ENCODE results near the gene ANKS1A.

Gene ANKS1A

DNA sequence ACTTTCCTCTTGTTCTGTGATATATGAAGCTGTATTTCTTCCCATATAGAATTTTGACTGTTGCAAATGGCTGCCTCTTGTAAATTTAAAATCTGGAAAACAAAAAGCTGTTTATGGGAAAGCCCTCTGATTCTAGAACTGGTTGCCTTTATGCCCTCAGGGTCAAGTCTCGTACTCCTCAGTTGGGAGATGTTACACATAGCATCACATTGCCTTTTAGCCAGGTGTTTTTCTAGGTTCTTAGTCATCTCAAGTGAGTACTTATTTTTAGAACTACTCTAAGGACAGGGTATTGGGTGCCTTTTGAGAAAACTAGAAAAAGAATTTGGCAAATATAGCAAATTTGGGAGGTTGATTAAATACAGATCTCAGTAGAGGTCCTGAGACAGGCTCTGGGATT is 58.5 kb downstream of the ANKS1A start:
- DNase-seq = no peak

DNA sequence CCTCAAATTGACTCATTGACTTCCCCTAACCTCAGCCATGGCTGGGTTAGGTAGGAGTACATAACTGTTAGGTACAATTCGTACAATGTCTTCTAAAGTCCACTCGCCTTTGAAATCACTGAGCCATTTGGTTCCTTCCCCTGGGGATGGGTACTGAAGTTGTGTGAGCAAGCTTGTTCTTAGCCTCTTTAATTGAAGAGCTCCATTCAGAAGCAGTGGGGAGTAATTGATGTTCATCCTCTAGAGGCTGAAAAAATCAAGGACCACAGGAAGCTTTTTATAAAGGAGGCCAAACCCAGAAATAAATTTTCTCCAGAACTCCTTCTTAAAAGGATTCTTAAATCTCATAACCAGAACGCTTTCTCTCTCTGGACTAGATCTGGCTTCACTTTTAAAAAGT is 60.6 kb downstream of the ANKS1A start:
- DNase-seq = no peak
- in situ Hi-C loops (cut with MboI; ENCODE audit: low pct_unique_long_range_greater_than_20kb, low sequenced_read_pairs) = no loop called here

More for the DNA sequence above, 58.5 kb downstream of the ANKS1A start:
- in situ Hi-C loops (cut with MboI; ENCODE audit: low pct_unique_long_range_greater_than_20kb, low sequenced_read_pairs) = no loop called here

GRCh38 chr6:34950849-34951248 is 61.8 kb downstream of the ANKS1A start:
- no peak for DNase-seq
- in situ Hi-C loops (cut with MboI; ENCODE audit: low pct_unique_long_range_greater_than_20kb, low sequenced_read_pairs) = no loop called here

- DNase-seq = no peak
- in situ Hi-C loops (cut with MboI; ENCODE audit: low pct_unique_long_range_greater_than_20kb, low sequenced_read_pairs) = no loop called here
Observed at GRCh38 chr6:34951731-34952130, 62.7 kb downstream of the ANKS1A start.

DNA sequence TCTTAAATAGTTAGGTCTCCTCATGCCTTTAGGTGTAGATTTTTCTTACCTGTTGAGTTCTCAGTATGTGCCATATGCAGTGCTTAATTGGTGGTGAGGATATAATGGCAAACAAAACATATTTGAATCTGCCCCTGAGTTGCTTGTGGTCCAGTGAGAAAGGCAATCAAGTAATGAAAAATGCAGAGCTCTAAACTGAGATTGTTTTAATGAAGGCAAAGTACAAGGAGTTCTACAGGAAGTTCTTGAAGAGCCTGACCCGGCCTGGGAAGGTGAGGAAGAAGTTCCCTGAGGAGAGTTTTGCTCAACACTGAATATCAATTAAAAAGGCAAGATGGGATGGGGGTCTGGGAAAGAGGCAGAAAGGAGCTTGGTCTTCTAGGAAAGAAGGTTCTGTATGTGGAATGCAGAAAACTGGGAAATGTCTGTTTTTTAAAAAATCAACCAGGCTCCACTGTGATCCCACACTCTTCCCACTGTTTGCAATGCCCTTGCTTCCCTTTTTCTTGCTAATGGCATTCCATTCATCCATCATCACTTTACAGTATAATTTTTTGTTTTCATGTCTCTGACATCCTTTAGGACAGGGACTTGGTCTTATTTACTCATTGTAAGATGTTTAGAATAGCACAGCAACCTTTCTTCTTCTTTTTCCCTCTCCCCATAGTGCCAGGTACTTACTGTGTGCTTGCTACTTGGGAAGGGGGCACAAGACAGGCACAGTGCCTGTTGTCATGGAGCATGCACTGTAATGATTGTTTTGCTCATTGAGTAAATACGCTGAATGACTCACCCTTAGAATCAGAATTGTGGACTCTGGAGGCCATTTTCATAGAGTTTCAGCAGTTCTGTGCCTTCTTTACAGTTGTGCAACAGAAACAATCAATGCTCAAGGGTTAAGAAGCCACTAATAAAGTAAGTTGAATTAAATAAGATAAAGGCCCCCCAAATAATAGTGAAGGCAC is 64.3 kb downstream of the ANKS1A start:
- in situ Hi-C loops (cut with MboI; ENCODE audit: low pct_unique_long_range_greater_than_20kb, low sequenced_read_pairs) = no loop called here
- DNase-seq = no peak

- in situ Hi-C loops (cut with MboI; ENCODE audit: low pct_unique_long_range_greater_than_20kb, low sequenced_read_pairs) = no loop called here
- DNase-seq = peak; percentile 90
Observed at GRCh38 chr6:34955442-34955841, 66.4 kb downstream of the ANKS1A start.

- in situ Hi-C loops (cut with MboI; ENCODE audit: low pct_unique_long_range_greater_than_20kb, low sequenced_read_pairs) = no loop called here
Observed at GRCh38 chr6:34957231-34957783, 68.3 kb downstream of the ANKS1A start.

DNA sequence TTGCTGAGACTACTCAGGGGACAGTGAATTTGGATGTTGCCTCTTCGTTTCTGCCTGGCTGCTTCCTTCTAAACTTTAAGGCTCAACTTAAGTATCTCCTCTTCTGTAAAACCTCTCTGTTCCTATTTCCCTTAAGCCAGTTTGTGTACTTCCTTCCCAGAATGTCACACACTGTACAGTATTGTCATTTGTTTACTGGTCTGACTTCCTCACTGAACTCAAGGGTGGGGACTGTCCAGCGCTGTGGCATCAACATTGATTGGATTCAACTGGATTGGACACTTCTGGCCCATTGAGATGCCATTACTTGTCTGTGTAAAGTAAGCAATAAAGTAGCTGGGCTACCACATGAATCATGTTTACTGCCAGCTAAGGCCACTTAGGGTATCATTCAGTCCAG is 69.7 kb downstream of the ANKS1A start:
- in situ Hi-C loops (cut with MboI; ENCODE audit: low pct_unique_long_range_greater_than_20kb, low sequenced_read_pairs) = no loop called here
- DNase-seq = no peak

More at GRCh38 chr6:34957231-34957783, 68.3 kb downstream of the ANKS1A start:
- DNase-seq = no peak

DNA sequence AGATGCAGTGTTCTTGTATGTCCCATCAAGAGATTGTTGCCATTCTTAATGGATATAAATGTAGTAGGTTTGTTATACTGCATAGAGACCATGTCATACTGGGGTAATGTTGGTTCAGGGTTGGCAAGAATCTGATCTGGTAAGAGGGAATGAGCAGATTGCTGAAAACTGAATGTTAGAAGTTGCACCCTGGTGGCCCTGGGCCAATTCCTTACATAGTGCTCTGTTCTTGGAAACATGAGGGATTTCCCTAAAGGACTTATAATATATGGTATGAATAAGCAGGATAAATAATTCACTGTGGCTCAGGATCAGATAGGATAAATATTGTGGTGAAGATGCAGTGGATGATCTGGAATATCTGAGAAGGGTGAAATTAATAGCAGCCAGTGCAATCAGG is 70.2 kb downstream of the ANKS1A start:
- DNase-seq = no peak
- in situ Hi-C loops (cut with MboI; ENCODE audit: low pct_unique_long_range_greater_than_20kb, low sequenced_read_pairs) = no loop called here

- in situ Hi-C loops (cut with MboI; ENCODE audit: low pct_unique_long_range_greater_than_20kb, low sequenced_read_pairs) = no loop called here
- no peak for DNase-seq
Observed at GRCh38 chr6:34961082-34961481, 72.0 kb downstream of the ANKS1A start.

GRCh38 chr6:34961574-34961973 is 72.5 kb downstream of the ANKS1A start:
- DNase-seq = no peak
- in situ Hi-C loops (cut with MboI; ENCODE audit: low pct_unique_long_range_greater_than_20kb, low sequenced_read_pairs) = no loop called here

- in situ Hi-C loops (cut with MboI; ENCODE audit: low pct_unique_long_range_greater_than_20kb, low sequenced_read_pairs) = no loop called here
- DNase-seq = no peak
Observed at GRCh38 chr6:34964564-34964963, 75.5 kb downstream of the ANKS1A start.

- in situ Hi-C loops (cut with MboI; ENCODE audit: low pct_unique_long_range_greater_than_20kb, low sequenced_read_pairs) = no loop called here
- no peak for DNase-seq
Observed at GRCh38 chr6:34967461-34967860, 78.4 kb downstream of the ANKS1A start.

DNA sequence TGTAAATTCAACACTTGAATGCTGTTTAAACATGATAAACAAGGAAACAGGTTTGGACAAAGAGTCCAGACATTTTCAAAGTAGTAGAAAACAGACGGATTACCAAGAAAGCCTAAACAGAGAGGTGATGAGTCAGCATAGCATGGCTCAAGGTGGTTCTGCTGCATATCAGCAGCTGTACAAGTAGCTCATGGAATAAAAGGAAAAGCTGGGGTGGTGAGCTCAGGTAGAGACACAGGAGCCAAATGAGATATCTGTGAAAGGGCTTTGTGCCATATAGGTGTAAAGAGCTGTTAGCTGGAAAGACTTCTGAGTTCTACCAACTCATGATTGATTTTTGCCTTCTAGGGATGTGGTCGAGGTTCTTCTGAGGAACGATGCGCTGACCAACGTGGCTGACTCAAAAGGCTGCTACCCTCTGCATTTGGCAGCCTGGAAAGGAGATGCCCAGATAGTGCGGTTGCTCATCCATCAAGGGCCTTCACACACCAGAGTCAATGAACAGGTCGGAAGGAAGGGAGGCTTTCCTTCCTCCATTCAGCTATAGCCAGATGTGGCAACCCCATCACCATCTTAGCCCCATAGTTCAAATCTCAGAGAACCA is 80.7 kb downstream of the ANKS1A start:
- in situ Hi-C loops (cut with MboI; ENCODE audit: low pct_unique_long_range_greater_than_20kb, low sequenced_read_pairs) = no loop called here

GRCh38 chr6:34970488-34970887 is 81.4 kb downstream of the ANKS1A start:
- DNase-seq = no peak

More for the DNA sequence above, 80.7 kb downstream of the ANKS1A start:
- no peak for DNase-seq

DNA sequence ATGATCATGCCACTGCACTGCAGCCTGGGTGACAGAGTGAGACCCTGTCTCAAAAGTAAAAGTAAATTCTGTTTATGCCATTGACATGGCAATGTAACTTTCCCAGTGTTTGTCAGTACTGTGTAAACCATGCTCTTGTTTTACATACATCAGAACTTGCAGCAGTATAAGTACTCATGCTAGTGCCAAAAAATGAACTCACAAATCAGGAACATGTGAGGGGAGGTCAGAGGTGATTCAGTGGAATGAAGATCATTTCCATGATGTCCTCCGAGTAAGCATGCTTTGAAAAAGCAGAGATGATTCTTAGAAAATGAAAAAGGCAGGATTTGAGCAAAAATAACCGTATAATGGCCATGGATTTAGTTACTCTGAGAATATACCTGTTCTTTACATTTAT is 81.9 kb downstream of the ANKS1A start:
- in situ Hi-C loops (cut with MboI; ENCODE audit: low pct_unique_long_range_greater_than_20kb, low sequenced_read_pairs) = no loop called here
- no peak for DNase-seq

More at GRCh38 chr6:34970488-34970887, 81.4 kb downstream of the ANKS1A start:
- in situ Hi-C loops (cut with MboI; ENCODE audit: low pct_unique_long_range_greater_than_20kb, low sequenced_read_pairs) = no loop called here

- in situ Hi-C loops (cut with MboI; ENCODE audit: low pct_unique_long_range_greater_than_20kb, low sequenced_read_pairs) = no loop called here
- DNase-seq = peak; percentile 26
Observed at GRCh38 chr6:34973547-34974248, 84.6 kb downstream of the ANKS1A start.

GRCh38 chr6:34974249-34974642 is 85.2 kb downstream of the ANKS1A start:
- no peak for DNase-seq
- in situ Hi-C loops (cut with MboI; ENCODE audit: low pct_unique_long_range_greater_than_20kb, low sequenced_read_pairs) = no loop called here

DNA sequence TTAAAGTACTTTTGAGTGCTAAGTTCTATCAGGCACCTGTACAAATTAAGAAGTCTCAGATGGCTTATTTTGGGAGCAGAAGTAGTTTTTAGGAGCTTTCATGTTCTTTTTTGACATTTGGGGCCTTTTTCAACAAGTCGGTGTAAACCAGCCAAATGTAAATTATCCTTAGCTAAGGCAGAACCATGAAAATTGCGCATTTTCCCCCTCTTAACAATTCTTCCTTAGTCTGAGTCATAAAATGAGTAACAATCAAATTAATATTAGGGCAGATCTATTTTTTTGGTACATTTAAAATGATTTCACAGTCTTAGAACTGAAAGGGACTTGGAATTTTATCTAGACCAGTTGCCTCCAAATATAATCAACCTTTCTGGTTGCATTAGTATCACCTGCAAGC is 87.2 kb downstream of the ANKS1A start:
- in situ Hi-C loops (cut with MboI; ENCODE audit: low pct_unique_long_range_greater_than_20kb, low sequenced_read_pairs) = no loop called here
- DNase-seq = no peak

DNA sequence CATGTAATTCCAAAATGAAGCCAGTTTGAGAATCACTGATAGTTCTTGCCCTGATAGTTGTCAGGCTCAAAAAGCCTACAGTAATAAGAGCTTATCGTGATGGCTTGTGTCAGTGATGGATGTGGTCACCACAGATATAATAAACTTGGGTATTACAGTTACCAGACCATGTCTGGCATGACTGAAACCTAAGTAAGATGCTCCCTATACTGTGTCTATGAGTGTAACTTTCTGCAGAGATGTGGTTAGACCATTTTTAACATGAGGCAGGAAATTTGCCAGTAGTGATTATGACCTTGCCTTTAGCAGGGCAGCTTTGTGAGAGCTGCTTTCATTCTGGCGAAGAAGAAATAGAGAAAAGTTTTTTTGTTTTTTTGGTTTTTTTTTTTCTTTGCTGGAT is 90.2 kb downstream of the ANKS1A start:
- in situ Hi-C loops (cut with MboI; ENCODE audit: low pct_unique_long_range_greater_than_20kb, low sequenced_read_pairs) = no loop called here
- DNase-seq = no peak
